ENCODE results near the gene MEGF11.

Gene MEGF11

GRCh38 chr15:65993236-65993635, 260.3 kb downstream of the MEGF11 start:
- no peak for TF ChIP-seq OSR1 (CRISPR knock-in tag; IDR thresholded peaks at IDR 0.05)
- no peak for TF ChIP-seq PPARA (CRISPR knock-in tag; IDR thresholded peaks at IDR 0.05; ENCODE audit: borderline replicate concordance)
- no peak for TF ChIP-seq CSDC2 (CRISPR knock-in tag; IDR thresholded peaks at IDR 0.05)
- no peak for TF ChIP-seq BACH2 (CRISPR knock-in tag; IDR thresholded peaks at IDR 0.05; ENCODE audit: borderline replicate concordance)
- no peak for TF ChIP-seq ESRRG (CRISPR knock-in tag; IDR thresholded peaks at IDR 0.05)
- no peak for TF ChIP-seq ZC3H10 (CRISPR knock-in tag; IDR thresholded peaks at IDR 0.05)
- TF ChIP-seq ZFP30 (CRISPR knock-in tag; IDR thresholded peaks at IDR 0.05): no peak
- no peak for TF ChIP-seq TOX (CRISPR knock-in tag; IDR thresholded peaks at IDR 0.05; ENCODE audit: borderline replicate concordance)
- TF ChIP-seq, protein P1, sequence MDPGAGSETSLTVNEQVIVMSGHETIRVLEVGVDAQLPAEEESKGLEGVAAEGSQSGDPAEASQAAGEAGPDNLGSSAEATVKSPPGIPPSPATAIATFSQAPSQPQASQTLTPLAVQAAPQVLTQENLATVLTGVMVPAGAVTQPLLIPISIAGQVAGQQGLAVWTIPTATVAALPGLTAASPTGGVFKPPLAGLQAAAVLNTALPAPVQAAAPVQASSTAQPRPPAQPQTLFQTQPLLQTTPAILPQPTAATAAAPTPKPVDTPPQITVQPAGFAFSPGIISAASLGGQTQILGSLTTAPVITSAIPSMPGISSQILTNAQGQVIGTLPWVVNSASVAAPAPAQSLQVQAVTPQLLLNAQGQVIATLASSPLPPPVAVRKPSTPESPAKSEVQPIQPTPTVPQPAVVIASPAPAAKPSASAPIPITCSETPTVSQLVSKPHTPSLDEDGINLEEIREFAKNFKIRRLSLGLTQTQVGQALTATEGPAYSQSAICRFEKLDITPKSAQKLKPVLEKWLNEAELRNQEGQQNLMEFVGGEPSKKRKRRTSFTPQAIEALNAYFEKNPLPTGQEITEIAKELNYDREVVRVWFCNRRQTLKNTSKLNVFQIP (CRISPR knock-in tag; IDR thresholded peaks at IDR 0.05; ENCODE audit: borderline replicate concordance, low read depth): no peak
- TF ChIP-seq ZFP3 (CRISPR knock-in tag; IDR thresholded peaks at IDR 0.05): no peak
- no peak for TF ChIP-seq GLIS3 (CRISPR knock-in tag; IDR thresholded peaks at IDR 0.05)
- TF ChIP-seq, protein P2, sequence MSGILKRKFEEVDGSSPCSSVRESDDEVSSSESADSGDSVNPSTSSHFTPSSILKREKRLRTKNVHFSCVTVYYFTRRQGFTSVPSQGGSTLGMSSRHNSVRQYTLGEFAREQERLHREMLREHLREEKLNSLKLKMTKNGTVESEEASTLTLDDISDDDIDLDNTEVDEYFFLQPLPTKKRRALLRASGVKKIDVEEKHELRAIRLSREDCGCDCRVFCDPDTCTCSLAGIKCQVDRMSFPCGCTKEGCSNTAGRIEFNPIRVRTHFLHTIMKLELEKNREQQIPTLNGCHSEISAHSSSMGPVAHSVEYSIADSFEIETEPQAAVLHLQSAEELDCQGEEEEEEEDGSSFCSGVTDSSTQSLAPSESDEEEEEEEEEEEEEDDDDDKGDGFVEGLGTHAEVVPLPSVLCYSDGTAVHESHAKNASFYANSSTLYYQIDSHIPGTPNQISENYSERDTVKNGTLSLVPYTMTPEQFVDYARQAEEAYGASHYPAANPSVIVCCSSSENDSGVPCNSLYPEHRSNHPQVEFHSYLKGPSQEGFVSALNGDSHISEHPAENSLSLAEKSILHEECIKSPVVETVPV (CRISPR knock-in tag; IDR thresholded peaks at IDR 0.05): no peak
- no peak for TF ChIP-seq ARNTL (CRISPR knock-in tag; IDR thresholded peaks at IDR 0.05; ENCODE audit: borderline replicate concordance, low read depth)
- TF ChIP-seq, protein P3, sequence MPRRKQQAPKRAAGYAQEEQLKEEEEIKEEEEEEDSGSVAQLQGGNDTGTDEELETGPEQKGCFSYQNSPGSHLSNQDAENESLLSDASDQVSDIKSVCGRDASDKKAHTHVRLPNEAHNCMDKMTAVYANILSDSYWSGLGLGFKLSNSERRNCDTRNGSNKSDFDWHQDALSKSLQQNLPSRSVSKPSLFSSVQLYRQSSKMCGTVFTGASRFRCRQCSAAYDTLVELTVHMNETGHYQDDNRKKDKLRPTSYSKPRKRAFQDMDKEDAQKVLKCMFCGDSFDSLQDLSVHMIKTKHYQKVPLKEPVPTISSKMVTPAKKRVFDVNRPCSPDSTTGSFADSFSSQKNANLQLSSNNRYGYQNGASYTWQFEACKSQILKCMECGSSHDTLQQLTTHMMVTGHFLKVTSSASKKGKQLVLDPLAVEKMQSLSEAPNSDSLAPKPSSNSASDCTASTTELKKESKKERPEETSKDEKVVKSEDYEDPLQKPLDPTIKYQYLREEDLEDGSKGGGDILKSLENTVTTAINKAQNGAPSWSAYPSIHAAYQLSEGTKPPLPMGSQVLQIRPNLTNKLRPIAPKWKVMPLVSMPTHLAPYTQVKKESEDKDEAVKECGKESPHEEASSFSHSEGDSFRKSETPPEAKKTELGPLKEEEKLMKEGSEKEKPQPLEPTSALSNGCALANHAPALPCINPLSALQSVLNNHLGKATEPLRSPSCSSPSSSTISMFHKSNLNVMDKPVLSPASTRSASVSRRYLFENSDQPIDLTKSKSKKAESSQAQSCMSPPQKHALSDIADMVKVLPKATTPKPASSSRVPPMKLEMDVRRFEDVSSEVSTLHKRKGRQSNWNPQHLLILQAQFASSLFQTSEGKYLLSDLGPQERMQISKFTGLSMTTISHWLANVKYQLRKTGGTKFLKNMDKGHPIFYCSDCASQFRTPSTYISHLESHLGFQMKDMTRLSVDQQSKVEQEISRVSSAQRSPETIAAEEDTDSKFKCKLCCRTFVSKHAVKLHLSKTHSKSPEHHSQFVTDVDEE (CRISPR knock-in tag; IDR thresholded peaks at IDR 0.05): no peak
- TF ChIP-seq ISL1 (CRISPR knock-in tag; IDR thresholded peaks at IDR 0.05): no peak
- TF ChIP-seq PATZ1 (CRISPR knock-in tag; IDR thresholded peaks at IDR 0.05; ENCODE audit: borderline replicate concordance): no peak
- no peak for ATAC-seq

- no peak for ATAC-seq
- TF ChIP-seq, protein P2 (CRISPR knock-in tag; IDR thresholded peaks at IDR 0.05): no peak
- no peak for TF ChIP-seq TCF4 (CRISPR knock-in tag; IDR thresholded peaks at IDR 0.05; ENCODE audit: borderline replicate concordance)
- no peak for TF ChIP-seq ZFP3 (CRISPR knock-in tag; IDR thresholded peaks at IDR 0.05)
These were observed 261.6 kb downstream of the MEGF11 start for GRCh38 chr15:65991721-65992483.

DNA sequence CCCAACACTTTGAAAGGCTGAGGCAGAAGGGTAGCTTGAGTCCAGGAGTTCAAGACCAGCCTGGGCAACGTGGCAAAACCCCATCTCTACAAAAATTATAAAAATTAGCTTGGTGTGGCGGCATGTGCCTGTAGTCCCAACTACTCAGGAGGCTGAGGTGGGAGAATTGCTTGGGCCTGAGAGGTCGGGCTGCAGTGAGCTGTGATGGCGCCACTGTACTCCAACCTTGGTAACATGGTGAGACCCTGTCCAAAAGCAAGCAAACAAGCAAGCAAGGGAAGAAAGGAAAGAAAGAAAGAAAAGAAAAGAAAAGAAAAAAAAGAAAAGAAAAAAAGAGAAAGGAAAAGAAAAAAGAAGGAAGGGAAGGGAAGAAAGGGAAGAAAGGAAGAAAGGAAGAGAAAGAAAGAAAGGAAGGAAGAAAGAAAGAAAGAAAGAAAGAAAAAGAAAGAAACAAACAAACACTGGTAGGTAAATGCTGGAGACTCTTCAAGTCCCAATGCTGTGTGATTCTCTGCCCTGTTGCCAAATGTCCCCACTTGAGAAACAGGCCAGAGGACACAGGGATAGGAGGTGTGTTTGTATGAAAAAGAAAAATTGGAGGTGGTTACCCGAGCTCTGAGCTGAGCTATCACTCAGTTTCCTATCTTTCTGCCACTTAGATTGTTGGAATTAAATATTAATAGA, 263.1 kb downstream of the MEGF11 start:
- no peak for ATAC-seq
- TF ChIP-seq ZFP3 (CRISPR knock-in tag; IDR thresholded peaks at IDR 0.05) (no peak), TCF4 (CRISPR knock-in tag; IDR thresholded peaks at IDR 0.05; ENCODE audit: borderline replicate concordance) (no peak), ZFP30 (CRISPR knock-in tag; IDR thresholded peaks at IDR 0.05) (no peak), ZC3H10 (CRISPR knock-in tag; IDR thresholded peaks at IDR 0.05) (no peak), ZNF8 (CRISPR knock-in tag; IDR thresholded peaks at IDR 0.05) (no peak), SNAI2 (CRISPR knock-in tag; IDR thresholded peaks at IDR 0.05) (no peak), GLIS3 (CRISPR knock-in tag; IDR thresholded peaks at IDR 0.05) (no peak), CREB5 (CRISPR knock-in tag; IDR thresholded peaks at IDR 0.05; ENCODE audit: low read depth) (no peak)
- TF ChIP-seq, protein P1 (CRISPR knock-in tag; IDR thresholded peaks at IDR 0.05; ENCODE audit: borderline replicate concordance, low read depth): no peak
- TF ChIP-seq, protein P3 (CRISPR knock-in tag; IDR thresholded peaks at IDR 0.05): no peak
